HUES48 (cell line): ENCODE data around the gene REELD1.

ENCODE experiments used
- H3K27ac ChIP-seq: one replicate; pipeline ENCODE4 v1.7.0; 2013; ENCODE audit warnings: low read depth, low read length, inconsistent platforms
- H3K27me3 ChIP-seq: 2 replicates; pipeline ENCODE4 v1.6.1; 2013; ENCODE audit warnings: mild to moderate bottlenecking, low read length; ENCODE audit not compliant: control insufficient read depth, insufficient read depth
- H3K36me3 ChIP-seq: 2 replicates; pipeline ENCODE4 v1.6.1; 2013; ENCODE audit warnings: low read length; ENCODE audit not compliant: control insufficient read depth, insufficient read depth
- H3K4me1 ChIP-seq: 2 replicates; pipeline ENCODE4 v1.6.1; 2013; ENCODE audit warnings: mild to moderate bottlenecking, low read length; ENCODE audit not compliant: control insufficient read depth, insufficient read depth
- H3K4me3 ChIP-seq: 2 replicates; pipeline ENCODE4 v1.5.1; 2013; ENCODE audit warnings: mild to moderate bottlenecking, low read depth, low read length
- H3K9ac ChIP-seq: 2 replicates; pipeline ENCODE4 v1.6.1; 2013; ENCODE audit warnings: mild to moderate bottlenecking, low read depth, low read length, moderate library complexity
- H3K9me3 ChIP-seq: 2 replicates; pipeline ENCODE4 v1.6.1; 2013; ENCODE audit warnings: low read length; ENCODE audit not compliant: control insufficient read depth, insufficient read depth

Gene REELD1

DNA sequence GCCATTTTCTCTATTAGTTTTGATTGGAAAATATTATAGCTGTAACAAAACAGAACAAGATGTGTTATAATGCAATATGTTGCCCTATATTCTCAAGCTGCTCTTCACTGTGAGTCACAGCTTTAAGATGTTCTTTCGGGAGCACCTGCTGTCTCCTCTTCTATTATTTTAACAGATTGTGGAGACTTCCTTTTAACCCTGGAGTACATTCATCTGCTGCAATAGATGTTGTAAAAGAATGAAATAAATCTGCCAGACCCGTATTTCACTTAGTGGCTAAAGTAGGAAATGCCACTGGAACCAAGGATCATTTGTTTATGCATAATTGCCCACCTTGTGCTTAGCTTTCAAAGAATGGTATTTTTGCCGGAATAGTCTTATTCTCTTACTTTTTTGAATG lies 27.7 kb upstream of the REELD1 start:
- Histone ChIP-seq H3K4me1 (peaks cover 3% of the 10 kb centered on the region; the same call in 1 of the 2 replicates), H3K27ac (no peak overlapping the region), H3K36me3 (peaks cover 80% of the 10 kb centered on the region), H3K27me3 (no peaks in the 10 kb centered on the region), H3K9me3 (no peaks in the 10 kb centered on the region), H3K4me3 (no peak overlapping the region), H3K9ac (no peak overlapping the region)

DNA sequence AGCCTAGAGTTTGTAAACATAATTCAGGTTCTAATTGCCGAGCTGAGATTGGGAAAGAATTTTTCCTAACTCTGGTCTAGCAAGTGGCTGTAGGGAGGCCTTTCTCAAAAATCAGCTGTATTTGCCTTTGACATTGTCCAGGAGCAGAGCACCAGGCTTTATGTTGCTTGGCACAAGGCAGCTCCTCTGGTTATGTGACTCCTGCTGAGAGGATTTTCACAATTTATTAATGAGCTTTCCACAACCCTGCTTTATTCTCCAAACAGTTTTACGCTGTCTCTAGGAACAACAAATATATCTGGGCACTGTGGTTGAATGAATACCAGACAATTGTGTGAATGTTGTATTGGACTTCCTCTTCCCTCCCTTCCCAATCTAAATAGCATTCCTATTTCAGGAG lies 23.9 kb upstream of the REELD1 start:
- Histone ChIP-seq H3K9ac (no peak overlapping the region), H3K27ac (no peak overlapping the region), H3K9me3 (no peaks in the 10 kb centered on the region), H3K36me3 (peaks cover 65% of the 10 kb centered on the region), H3K4me3 (no peak overlapping the region), H3K4me1 (no peaks in the 10 kb centered on the region), H3K27me3 (no peaks in the 10 kb centered on the region)

DNA sequence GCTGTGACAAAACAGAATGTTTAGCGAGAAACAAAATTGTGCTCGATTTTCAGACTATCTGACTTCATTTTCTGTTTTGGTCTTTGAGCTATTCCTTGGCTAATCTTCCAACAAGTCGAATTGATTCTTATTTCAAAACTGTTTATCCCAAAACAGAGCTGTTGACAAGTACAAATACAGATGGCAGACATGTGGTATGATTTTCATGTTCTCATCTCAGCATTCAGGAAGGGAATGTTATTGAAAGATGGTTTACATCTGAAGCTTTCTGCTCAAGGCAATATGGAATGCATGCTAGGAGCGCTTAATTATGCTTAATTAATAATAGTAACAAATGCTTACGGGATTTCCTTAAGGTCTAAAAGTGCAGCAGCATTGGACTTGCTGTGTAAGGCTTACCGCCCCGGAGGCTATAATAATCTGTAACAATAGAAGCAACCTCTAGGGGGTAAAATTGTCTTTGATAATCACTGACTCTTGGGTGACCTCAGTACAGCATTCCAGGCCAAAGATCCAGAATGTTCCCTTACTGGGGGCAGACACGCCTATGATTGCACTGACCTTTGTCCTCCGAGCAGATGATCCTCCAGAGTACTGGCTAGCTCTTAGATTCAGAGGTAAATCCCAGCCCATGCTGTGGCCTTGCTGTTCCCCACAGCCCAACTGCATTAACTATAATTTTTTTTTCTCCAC lies 22.4 kb upstream of the REELD1 start:
- Histone ChIP-seq H3K27ac (no peak overlapping the region), H3K36me3 (peaks cover 54% of the 10 kb centered on the region), H3K27me3 (no peaks in the 10 kb centered on the region), H3K4me1 (no peaks in the 10 kb centered on the region), H3K9me3 (no peaks in the 10 kb centered on the region), H3K9ac (no peak overlapping the region), H3K4me3 (no peak overlapping the region)

DNA sequence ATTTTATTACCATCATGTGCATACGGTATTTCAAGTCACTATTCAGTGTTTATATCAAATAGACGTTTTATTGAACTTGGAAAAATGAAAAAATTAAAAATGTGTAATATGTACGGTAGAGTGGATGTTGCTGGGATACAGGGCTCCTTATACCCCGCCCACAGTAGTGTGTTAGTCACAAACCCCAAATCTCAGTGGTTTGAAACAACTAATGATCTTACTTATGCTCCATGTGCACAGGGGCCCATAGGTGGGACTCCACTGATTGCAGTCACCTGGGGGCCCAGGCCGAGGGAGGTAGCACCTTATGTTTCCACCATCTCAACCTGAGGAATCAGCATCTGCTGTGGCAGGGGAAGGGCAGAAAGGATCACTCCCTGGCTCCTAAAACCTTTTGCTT lies 20.7 kb upstream of the REELD1 start:
- H3K4me1 ChIP-seq, result no peaks in the 10 kb centered on the region
- no peak overlapping the region for H3K9ac ChIP-seq
- H3K36me3 ChIP-seq, result peaks cover 37% of the 10 kb centered on the region
- no peak overlapping the region for H3K27ac ChIP-seq
- no peaks in the 10 kb centered on the region for H3K9me3 ChIP-seq
- H3K4me3 ChIP-seq, result no peak overlapping the region
- no peaks in the 10 kb centered on the region for H3K27me3 ChIP-seq

DNA sequence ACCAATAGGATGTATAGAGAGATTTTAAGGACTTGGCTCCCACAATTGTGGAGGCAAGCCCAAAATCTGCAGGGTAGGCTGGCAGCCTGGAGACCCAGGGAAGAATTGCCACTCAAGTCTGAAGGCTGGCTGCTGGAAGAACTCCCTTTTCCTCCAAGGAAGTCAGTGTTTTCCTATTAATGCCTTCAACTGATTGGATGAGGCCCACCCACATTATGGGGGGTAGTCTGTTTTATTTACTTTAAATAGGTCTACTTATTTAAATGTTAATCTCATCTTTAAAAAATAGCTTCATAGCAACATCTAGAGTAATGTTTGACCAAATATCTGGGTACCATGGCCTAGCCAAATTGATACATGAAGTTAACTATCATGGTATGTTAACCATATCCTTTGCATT lies 20.1 kb upstream of the REELD1 start:
- H3K4me1 ChIP-seq, result no peaks in the 10 kb centered on the region
- H3K9me3 ChIP-seq, result no peaks in the 10 kb centered on the region
- no peaks in the 10 kb centered on the region for H3K27me3 ChIP-seq
- no peak overlapping the region for H3K4me3 ChIP-seq
- no peak overlapping the region for H3K9ac ChIP-seq
- no peak overlapping the region for H3K27ac ChIP-seq
- H3K36me3 ChIP-seq, result peaks cover 32% of the 10 kb centered on the region

DNA sequence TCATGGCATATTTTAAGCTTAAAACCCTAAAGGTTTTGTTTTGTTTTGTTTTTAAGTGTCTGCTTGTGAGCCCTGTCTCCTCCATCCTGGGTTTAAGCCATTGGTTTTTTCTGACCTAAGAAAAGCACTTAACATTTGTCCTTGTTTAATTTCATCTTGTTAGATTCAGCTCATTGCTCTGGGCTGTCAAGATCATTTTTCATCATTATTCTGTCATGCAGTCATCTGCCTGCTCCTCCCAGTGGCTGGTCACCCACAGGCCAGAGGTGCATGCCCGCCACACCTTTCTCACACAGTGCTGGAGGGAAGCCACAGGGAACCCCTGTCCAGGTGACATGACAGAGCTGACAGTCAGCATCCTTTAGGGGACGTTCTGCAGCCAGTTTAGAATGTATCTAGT lies 11.7 kb upstream of the REELD1 start:
- Histone ChIP-seq H3K9me3 (no peaks in the 10 kb centered on the region), H3K4me3 (no peak overlapping the region), H3K27me3 (no peaks in the 10 kb centered on the region), H3K27ac (no peak overlapping the region), H3K9ac (no peak overlapping the region), H3K4me1 (no peaks in the 10 kb centered on the region), H3K36me3 (no peaks in the 10 kb centered on the region)

DNA sequence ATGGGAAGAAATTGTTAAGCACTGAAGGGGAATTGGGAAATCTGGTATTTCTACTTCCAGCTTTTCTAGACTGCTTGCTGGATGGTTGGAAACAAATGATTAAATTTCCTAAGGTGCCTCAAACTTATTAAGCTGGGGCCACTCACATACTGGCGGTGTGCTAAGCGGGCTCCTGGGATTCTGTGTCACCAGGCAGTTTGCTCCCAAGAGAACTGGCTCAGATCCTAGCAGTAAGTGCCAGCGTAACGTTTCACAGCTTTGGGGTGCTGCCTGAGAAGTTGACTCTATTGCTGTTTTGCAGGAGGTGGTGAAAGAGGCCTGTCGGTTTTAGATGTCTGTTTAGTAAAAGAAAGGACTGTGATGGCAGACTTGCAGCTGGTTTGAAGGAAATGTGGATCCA lies 6.9 kb upstream of the REELD1 start:
- H3K9me3 ChIP-seq, result no peaks in the 10 kb centered on the region
- H3K4me1 ChIP-seq, result no peaks in the 10 kb centered on the region
- no peaks in the 10 kb centered on the region for H3K36me3 ChIP-seq
- no peak overlapping the region for H3K9ac ChIP-seq
- no peak overlapping the region for H3K27ac ChIP-seq
- no peaks in the 10 kb centered on the region for H3K27me3 ChIP-seq
- no peak overlapping the region for H3K4me3 ChIP-seq

DNA sequence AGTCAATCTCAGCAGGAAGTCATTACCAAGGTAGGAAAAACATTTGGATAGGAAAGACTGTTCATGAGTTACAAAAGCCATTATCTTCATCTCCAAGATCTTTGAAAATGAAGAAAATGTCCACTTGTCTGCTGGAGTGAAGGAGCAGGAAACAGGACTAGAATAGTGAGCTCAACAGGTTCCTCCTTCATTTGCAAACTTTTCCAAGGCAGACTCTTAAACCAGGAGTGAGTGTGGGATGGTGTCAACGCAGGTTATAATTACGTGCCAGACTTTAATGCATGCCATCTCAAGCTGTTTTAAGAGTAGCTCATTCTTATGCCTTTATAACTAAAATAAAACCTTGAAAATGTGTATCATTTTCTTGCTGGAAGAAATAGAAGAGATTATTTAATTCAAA lies 3.4 kb upstream of the REELD1 start:
- no peaks in the 10 kb centered on the region for H3K9me3 ChIP-seq
- no peak overlapping the region for H3K27ac ChIP-seq
- H3K4me3 ChIP-seq, result no peak overlapping the region

DNA sequence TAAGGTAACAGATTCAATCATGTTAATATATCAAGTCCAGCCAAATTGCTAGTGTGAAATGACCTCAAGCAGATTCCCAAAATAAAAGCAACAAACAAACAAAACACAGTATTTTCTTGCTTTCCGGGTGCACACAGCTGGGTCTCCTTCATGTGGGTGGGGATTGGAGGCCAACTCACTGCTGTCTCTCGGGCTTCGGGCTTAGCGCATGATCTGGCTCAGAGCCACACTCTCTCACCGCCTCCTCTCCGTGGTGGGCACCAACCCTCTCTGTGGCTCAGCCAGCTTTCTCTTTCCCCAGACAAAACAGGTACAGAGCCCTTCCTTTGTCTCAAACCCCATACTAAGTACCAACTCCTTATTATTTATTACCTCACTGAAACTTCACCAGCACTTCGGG lies 2.9 kb upstream of the REELD1 start:
- Histone ChIP-seq H3K9me3 (no peaks in the 10 kb centered on the region), H3K9ac (no peak overlapping the region), H3K4me1 (no peaks in the 10 kb centered on the region), H3K27me3 (no peaks in the 10 kb centered on the region), H3K36me3 (no peaks in the 10 kb centered on the region), H3K27ac (no peak overlapping the region), H3K4me3 (no peak overlapping the region)

More for the DNA sequence above, 3.4 kb upstream of the REELD1 start:
- no peak overlapping the region for H3K9ac ChIP-seq
- H3K27me3 ChIP-seq, result no peaks in the 10 kb centered on the region
- H3K36me3 ChIP-seq, result no peaks in the 10 kb centered on the region
- H3K4me1 ChIP-seq, result no peaks in the 10 kb centered on the region

DNA sequence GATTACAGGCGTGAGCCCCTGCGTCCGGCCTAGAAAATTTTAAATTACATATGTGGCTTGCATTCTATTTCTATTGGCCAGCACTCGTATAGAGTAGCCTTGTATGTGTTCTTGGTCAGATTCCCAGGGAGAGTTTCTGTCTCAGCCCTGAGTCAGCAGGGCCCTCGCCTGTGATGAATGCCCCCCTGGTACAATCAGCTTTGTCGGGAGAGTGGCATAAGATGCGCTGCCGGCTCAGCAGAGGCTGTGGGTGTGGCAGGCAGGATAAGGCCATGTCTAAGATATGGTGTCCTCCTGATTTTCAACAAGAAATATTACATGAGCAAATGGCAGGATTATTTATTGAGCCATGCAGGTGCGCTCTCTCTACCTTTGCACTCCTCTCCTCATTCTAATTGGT lies 1.6 kb upstream of the REELD1 start:
- Histone ChIP-seq H3K4me1 (no peaks in the 10 kb centered on the region), H3K36me3 (no peaks in the 10 kb centered on the region), H3K9me3 (no peaks in the 10 kb centered on the region), H3K4me3 (no peak overlapping the region), H3K27me3 (no peaks in the 10 kb centered on the region), H3K27ac (no peak overlapping the region), H3K9ac (no peak overlapping the region)

DNA sequence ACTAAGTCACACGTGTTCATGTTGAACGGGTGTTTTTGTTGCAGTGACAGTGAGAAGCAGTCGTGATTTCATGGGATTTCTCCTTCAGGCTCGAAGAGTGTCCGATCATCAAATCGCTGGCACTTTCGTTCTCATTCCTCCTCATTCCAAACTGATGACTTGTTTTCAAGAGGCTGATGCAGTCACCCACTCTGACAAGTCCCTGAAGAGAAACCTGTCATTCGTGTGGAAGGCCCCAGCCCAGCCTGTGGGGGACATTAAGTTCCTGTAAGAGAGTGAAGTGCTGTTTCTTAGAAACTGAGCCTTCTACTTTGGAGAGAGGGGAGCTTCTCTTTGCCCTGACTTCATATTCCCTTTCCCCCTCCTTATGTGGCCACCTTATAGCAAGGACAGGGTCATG lies 8.0 kb downstream of the REELD1 start:
- Histone ChIP-seq H3K9me3 (no peaks in the 10 kb centered on the region), H3K27ac (no peak overlapping the region), H3K9ac (no peak overlapping the region), H3K36me3 (no peaks in the 10 kb centered on the region), H3K4me1 (no peaks in the 10 kb centered on the region), H3K4me3 (no peak overlapping the region), H3K27me3 (no peaks in the 10 kb centered on the region)
